GM21381 (cell line): ENCODE data around the gene ZNF622.
"Not testable (repeated sequence)": the region's sequence is repeated elsewhere in the genome, so short reads cannot be mapped to it uniquely, and the experiment has no call there.

Source experiments
- ATAC-seq: cut with Tn5 transposase; IDR thresholded peaks from one replicate; pipeline ENCODE4 v1.9.1; 2021; ENCODE audit warnings: mild to moderate bottlenecking, moderate library complexity; ENCODE audit not compliant: unreplicated experiment

The ZNF622 gene

GRCh38 chr5:16480821-16481538, 15.4 kb upstream of the ZNF622 start:
- ATAC-seq, result no peak

GRCh38 chr5:16480144-16480543, 14.5 kb upstream of the ZNF622 start:
- ATAC-seq, result no peak

- ATAC-seq, result no peak
Measured at GRCh38 chr5:16477541-16477940, 11.9 kb upstream of the ZNF622 start.

DNA sequence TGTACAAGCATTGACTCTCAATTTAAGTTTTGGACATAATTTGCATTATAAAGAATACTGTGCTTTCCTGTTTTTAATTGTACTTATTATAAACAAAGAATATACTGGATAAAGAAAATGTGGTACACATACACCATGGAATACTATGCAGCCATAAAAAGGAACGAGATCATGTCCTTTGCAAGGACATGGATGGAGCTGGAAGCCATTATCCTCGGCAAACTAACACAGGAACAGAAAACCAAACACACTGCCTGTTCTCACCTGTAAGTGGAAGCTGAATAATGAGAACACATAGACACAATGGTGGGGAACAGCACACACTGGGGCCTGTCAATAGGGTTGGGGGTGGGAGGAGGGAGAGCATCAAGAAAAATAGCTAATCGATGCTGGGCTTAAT, 10.8 kb upstream of the ZNF622 start:
- ATAC-seq, result not testable (repeated sequence)

- ATAC-seq, result no peak
Measured at GRCh38 chr5:16471387-16471786, 5.8 kb upstream of the ZNF622 start.

GRCh38 chr5:16467363-16468219, 2.0 kb upstream of the ZNF622 start:
- peak; percentile 67 for ATAC-seq

DNA sequence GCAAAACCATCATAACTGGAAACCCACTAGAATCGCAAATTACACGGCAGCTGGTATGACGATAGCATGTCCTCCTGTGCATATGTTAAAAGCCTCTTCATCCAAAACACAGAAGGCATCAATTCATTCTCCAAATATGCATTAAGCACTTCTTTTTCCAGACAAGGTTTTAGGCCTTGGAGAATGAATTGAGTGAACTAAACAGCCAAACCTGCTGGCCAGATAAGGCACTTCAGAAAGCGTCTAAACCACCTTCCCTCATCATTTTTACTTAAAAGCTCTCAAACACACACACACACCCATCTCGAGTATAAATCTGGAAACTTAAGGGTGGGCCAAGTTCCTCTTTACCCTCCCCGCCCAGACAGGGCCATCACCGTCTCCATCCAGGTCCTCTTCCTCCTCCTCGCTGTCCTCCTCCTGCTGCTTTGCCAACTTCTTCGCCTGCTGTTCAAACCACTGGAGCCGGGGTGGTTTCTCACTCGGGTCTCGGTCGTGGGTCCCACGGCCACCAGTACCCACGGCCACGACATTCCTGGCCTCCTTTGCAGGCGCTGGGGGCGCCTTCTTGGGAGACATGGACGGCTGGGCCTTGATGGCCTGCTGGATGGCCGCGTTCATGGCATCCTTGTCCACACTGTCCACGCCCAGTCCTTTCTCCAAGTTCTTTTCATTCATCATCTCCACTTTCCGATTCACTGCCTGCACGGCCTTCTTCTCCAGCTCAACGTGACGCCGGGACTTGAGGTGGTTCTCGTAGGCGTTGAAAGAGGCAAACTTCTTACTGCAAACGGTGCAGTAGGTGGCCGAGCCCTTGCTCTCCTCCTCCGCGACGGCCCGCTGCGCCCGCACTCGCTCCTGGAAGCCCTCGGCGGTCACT, 696 bp downstream of the ZNF622 start:
- no peak for ATAC-seq

DNA sequence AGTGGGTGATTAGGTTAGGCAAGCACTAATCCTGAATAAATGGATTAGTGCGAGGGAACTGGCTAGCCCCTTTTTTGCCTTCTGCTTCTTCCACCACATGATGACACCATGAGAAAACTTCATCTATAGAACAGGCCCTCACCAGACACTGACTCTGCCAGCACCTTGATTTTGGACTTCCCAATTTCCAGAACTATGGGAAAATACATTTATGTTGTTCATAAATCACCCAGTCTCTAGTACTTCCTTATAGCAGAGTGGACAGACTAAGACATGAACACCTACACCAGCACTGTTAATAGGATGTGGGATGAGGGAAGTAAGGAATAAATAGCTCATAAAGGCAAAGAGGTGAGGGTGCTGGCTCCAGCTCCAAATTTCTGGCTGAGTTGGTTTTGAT, 1.4 kb downstream of the ZNF622 start:
- ATAC-seq, result no peak

DNA sequence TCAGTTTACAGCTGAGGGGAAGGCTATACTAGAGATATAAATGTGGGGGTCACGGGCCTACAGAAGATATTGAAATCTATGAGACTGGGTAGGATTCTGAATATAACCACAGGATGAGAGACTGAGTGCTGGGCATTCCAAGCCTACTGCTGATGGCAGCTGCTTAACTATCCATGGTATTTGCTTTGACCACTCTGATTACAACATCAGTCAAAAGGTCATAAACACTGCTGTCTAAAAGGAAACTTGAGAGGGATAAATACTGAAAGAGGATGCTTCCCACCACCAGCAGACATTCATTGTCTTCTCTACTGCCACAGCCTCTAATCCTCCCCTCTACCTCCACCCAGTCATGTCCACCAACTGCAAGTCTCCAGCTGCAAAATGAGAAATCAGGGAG, 3.8 kb downstream of the ZNF622 start:
- no peak for ATAC-seq

DNA sequence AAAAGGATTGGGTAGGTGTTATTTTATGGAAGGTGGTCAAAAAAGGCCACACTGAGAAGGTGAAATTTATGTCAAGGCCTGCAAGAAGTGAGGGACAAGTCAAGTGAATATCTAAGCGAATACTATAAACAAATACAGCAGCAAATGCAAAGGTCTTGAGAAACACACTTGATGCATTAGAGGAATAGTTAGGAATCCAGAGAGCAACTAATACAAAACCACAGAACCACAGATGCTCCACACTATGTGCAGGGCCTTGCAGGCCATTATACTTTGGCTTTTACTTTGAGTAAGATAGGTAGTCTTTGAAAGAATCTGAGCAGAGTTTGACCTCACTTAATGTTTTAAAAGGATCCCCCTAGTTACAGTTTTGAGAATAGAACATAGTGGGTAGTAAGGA, 4.6 kb downstream of the ZNF622 start:
- ATAC-seq, result no peak

- ATAC-seq, result no peak
Measured at GRCh38 chr5:16459451-16459850, 6.1 kb downstream of the ZNF622 start.

GRCh38 chr5:16457853-16458252, 7.7 kb downstream of the ZNF622 start:
- ATAC-seq, result no peak

DNA sequence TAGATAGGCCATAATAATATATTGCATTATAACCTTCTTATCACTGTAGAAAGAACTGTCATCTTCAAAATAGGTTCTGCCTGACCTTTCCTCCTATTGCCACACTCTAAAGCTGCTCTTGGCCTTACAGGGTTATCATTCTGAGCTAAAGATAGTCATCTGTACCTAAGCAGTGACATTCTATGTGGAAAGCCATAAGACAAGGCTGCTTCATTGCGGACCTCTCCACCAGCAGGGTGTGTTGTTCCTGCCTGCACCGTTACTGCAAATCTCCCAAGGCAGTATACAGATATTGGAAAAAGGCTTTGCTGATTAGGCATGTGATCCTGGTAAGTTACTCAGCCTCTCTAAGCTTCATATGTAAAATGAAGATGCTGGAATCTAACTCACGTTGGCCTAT, 8.1 kb downstream of the ZNF622 start:
- no peak for ATAC-seq

DNA sequence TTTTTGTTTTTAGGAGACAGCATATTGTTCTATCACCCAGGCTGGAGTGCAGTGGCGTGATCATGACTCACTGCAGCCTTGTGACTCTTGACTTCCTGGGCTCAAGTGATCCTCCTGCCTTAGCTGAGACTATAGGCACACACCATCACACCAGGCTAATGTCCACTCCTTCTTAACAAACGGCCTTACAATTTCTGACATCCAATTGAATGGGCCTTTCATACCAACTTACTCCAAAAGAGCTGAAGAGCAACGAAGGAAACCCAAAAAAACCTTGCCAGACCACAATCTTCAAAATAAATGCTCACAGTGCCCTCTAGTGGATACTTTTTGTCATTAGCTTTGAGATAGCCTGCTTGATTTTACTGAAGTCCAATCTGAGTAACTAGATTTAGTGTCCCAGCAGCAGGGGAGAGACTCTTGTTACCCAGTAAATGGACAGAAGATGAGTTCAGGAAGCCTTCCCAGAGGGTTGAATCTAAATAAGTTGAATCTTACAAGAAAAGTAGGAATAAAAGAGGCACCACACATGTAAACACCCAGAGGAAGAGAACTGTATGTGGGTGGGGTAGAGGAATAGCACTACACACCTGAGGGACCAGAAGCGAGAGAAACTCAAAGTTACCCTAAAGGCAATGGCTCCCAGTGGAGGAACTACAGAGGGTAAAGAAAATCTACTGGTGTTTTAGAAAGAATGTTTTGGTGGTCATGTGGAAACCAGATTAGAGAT, 9.3 kb downstream of the ZNF622 start:
- ATAC-seq, result peak; percentile 59

DNA sequence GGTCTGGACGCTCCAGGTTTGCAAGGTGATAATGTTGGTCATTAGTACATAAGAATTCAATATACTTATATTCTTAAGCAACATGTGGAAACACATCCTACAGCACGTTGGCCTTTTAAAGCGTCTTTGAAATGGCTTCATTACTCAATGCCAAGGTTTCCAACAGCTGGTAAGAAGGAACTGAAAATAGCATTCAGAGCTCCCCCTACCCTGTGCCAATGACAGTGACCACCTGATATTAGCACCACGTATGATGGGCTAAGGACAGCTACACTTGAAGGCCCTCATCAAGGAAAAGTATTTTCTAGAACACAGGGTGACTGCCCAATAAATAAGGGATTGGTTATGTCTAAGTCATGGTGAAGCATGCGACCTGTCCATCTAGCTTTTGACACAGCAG, 9.9 kb downstream of the ZNF622 start:
- no peak for ATAC-seq

GRCh38 chr5:16454686-16455085, 10.9 kb downstream of the ZNF622 start:
- no peak for ATAC-seq

GRCh38 chr5:16453609-16454008, 12.0 kb downstream of the ZNF622 start:
- ATAC-seq, result no peak

- ATAC-seq, result peak; percentile 57
Measured at GRCh38 chr5:16450163-16450562, 15.4 kb downstream of the ZNF622 start.

DNA sequence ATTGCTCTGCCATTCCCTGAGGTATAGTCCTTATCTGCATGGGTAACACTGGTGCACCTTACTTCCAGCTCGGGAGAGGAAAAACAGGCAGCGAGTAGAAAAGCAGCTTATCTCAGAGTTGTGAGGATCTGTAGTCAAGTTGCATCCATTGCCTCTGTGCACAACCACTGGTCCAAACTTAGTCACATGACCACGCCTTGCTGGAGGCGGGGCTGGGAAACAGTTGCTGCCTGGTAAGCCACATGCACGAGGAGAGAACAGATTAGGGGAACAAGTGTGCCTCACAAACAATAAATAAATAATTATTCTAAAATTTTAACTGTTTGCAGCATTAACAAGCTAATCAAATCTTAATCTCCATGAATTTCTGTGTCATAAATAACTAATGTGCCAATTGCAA, 18.6 kb downstream of the ZNF622 start:
- no peak for ATAC-seq

DNA sequence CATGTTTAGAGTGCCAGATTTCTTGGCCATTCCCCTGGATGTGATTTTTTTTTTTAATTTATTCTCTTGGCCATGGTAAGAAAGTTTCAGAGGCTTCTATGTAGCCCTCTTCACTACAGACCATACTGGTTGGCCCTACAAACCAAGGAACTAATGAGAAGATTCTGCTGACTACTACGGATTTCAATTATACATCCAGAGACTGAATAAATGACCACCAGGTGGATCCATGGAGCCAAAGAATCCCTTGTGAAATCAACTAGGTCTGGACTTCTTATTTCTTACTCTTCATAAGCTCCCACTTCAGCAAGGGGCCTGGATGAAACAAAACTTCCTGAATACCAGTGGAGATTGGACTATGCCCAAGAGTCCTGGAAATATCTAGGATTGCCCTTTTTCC, 27.6 kb downstream of the ZNF622 start:
- ATAC-seq, result no peak
